GM18861 (cell line): ENCODE measurements around the gene CPEB3.
"Not testable (repeated sequence)": the region's sequence is repeated elsewhere in the genome, so short reads cannot be mapped to it uniquely, and the experiment has no call there.

Source experiments
- ATAC-seq: cut with Tn5 transposase; IDR thresholded peaks from one replicate; pipeline ENCODE4 v1.9.1; 2021; ENCODE audit not compliant: unreplicated experiment

CPEB3 gene

DNA sequence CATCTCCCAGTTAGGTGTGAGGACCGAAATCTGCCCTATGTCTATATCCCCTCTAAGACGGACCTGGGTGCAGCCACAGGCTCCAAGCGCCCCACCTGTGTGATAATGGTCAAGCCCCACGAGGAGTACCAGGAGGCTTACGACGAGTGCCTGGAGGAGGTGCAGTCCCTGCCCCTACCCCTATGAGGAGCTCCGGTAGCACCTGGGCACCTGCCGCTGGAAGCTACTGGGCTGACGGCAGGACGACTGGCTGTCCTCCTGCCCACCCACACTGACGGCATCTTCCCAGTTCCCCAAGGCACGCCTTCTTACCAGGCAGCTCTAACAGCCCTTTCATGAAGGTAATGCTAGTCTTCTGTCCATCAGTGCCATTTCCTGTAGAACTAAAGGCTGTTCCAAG is 74.3 kb downstream of the CPEB3 start:
- not testable (repeated sequence) for ATAC-seq

DNA sequence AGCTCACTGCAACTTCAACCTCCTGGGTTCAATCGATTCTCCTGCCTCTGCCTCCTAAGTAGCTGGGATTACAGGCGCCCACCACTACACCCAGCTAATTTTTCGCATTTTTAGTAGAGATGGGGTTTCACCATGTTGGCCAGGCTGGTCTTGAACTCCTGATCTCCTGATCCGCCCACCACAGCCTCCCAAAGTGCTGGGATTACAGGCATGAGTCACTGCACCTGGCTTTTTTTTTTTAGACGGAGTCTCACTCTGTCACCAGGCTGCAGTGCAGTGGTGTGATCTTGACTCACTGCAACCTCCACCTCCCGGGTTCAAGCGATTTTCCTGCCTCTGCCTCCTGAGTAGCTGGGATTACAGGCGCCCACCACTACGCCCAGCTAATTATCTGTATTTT is 75.7 kb downstream of the CPEB3 start:
- not testable (repeated sequence) for ATAC-seq

DNA sequence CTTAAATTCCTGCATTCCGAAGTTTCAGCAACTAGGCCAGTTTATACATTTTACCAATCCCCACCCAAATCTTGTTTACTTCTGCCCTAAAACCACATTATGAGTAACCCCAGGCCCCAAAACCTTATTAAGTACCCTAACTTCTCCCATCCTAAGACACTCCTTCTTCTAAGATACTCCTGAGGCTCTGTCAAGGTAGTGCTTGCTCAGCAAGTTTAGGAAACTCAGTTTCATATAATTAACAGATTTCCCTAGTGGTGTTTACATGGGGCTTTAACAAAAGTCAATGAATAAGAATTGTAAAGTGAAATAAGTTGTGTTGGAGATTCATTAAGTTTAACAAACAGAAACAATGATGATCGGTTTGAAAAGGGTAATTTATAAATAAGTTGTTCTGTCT is 77.8 kb downstream of the CPEB3 start:
- ATAC-seq: no peak

DNA sequence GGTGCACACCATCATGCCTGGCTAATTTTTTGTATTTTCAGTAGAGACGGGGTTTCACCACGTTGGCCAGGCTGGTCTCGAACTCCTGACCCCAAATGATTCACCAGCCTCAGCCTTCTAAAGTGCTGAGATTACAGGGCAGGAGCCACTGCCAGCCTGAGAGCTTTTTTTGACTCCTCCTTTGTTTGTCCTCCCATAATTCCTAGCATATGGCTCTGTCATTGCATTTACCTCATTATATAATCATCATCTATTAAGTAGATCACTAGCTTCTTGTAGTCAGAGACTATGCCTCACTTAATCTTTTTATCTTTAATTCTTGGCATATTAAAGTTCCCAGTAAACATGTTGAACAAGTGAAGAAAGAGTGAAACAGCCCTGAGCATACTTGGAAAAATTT is 82.1 kb downstream of the CPEB3 start:
- ATAC-seq: no peak

GRCh38 chr10:92208157-92208720 is 82.6 kb downstream of the CPEB3 start:
- no peak for ATAC-seq

DNA sequence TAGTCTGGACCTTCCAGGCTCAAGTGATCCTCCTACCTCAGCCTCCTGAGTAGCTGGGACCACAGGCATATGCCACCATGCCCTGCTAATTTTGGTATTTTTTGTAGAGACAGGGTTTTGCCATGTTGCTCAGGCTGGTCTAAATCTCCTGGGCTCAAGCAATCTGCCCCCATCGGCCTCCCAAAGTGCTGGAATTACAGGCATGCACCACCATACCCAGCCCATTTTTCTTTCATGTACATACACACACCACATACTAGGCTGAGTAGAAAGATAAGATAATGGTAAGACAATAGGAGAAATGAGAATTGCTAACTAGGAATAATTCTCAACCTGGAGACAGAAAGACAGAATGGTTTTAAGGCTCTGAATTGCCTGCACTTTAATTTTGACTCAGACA is 83.8 kb downstream of the CPEB3 start:
- ATAC-seq: no peak

GRCh38 chr10:92203919-92204623 is 86.8 kb downstream of the CPEB3 start:
- no peak for ATAC-seq

GRCh38 chr10:92202536-92202935 is 88.3 kb downstream of the CPEB3 start:
- ATAC-seq: no peak

GRCh38 chr10:92200564-92200963 is 90.3 kb downstream of the CPEB3 start:
- no peak for ATAC-seq

- no peak for ATAC-seq
These were observed 103.8 kb downstream of the CPEB3 start for GRCh38 chr10:92187101-92187500.

- no peak for ATAC-seq
These were observed 105.9 kb downstream of the CPEB3 start for GRCh38 chr10:92184977-92185376.

DNA sequence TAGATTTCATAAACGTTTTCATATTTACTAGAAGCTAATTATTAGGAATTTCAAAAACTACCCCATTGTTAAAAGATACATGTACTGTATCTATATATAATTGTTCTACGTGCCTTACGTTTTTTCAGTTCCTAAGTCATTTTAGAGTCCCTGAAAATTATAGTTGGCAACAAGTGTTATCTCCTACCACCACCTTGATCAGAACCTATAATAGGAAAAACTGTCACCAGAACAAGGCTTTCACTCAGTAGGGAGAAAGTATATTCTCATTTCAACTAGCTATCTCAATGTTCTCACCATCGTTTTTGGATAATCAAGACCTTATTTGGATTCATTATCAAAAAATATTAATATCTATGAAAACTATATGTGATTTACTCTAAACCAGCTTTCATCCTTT is 107.7 kb downstream of the CPEB3 start:
- no peak for ATAC-seq

GRCh38 chr10:92181575-92181974 is 109.3 kb downstream of the CPEB3 start:
- ATAC-seq: no peak

GRCh38 chr10:92180399-92180798 is 110.5 kb downstream of the CPEB3 start:
- ATAC-seq: no peak

DNA sequence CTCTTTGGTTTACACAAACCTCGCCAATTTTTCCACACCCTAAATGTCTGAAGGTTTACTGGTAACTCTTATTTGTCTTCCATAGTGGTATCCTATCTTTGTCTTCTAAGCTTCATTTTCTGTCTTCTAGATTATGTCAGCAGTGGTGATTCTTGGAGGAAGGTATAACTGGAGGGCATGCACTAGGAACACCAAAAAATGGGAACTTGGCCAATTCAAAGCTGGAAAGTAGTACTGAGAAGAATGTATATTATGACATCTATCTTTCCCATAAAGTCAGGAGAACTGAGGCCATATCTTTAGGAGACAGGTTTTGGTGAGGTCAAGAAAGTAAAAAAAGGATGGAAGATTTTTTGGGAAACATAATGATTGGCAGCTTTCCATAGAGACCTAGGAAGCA is 113.3 kb downstream of the CPEB3 start:
- ATAC-seq: no peak

DNA sequence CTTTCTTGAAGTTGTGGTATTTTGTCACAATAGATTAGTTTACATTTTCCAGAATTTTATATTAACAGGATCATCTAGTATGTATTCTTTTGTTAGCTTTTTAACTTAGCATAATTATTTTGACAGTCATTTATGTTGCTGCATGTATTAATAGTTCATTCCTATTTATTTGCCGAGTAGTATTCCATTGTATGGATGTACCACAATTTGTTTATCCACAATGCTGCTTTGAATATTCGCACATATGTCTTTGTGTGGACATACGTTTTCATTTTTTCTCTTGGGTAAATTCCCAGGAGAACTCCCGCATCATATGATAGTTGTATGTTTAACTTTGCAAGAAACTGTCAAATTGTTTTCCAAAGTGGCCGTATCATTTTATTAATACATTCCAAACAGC is 115.7 kb downstream of the CPEB3 start:
- ATAC-seq: no peak

DNA sequence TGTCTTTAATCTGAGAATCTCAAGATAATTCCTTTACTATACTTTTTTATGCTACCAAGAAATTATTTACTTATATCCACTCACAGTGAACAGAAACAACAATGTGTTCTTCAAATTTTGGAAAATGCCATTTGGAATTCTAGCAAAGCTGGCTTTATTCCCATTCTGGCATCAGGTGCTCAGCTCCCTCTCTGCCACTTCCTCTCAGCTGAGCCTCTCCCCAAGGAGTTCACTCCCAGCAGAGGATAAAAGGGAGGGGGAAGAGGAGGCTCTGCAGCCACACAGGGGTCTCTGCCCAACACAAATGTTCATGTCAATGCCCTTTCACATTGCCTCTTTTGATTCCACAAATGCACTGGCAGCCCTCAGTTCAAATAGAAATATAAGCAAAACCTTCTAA is 116.9 kb downstream of the CPEB3 start:
- ATAC-seq: no peak

DNA sequence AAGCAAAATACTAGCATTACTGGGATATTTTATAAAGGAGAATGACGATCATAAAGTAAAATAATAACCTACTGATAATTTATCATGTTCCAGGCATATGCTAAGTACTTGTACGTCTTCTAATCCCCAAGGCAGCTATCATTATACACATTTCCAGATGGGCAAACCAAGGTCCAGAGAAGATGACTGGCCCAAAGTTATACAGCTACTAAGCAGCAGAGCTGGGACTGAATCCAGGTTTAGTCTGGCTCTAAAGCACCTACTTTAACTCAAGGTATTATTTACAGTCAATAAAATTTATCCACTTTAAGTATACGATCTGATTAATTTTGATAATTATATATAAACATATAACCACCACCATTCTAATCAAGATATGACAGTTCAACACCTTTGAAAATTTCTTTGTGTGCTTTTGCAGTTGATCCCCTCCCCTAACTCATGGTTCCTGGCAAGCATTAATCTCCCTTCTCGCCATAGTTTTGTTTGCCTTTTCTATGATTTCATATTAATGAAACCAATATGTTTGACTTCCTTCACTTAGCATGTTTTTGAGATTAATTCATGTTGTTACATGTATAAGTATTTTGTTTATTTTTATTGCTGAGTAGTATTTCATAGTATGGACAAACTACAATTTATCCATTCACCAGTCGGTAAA is 126.7 kb downstream of the CPEB3 start:
- no peak for ATAC-seq

DNA sequence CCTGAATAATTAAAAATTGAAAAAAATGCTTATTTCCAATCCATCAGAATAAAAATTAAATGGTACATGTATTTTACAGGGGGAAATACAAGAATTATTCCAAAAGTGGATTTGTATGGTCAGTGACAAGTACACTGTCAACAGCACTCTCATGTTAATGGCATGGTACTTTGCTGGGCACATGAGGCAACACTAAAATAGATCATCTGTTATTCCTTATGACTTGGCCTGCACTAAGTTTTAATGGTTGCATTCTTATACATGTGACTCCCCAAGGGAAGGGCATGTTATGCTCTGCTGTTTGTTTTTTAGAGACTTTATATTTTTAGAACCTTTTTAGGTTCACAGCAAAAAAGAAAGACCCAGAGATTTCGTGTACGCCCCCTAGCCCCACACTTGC is 128.3 kb downstream of the CPEB3 start:
- ATAC-seq: no peak

GRCh38 chr10:92156874-92157773 is 133.8 kb downstream of the CPEB3 start:
- ATAC-seq: no peak

GRCh38 chr10:92150823-92151222 is 140.1 kb downstream of the CPEB3 start:
- ATAC-seq: no peak

- no peak for ATAC-seq
These were observed 141.6 kb downstream of the CPEB3 start for GRCh38 chr10:92149261-92149660.
